ENCODE results near the gene CCDC12.

DNA sequence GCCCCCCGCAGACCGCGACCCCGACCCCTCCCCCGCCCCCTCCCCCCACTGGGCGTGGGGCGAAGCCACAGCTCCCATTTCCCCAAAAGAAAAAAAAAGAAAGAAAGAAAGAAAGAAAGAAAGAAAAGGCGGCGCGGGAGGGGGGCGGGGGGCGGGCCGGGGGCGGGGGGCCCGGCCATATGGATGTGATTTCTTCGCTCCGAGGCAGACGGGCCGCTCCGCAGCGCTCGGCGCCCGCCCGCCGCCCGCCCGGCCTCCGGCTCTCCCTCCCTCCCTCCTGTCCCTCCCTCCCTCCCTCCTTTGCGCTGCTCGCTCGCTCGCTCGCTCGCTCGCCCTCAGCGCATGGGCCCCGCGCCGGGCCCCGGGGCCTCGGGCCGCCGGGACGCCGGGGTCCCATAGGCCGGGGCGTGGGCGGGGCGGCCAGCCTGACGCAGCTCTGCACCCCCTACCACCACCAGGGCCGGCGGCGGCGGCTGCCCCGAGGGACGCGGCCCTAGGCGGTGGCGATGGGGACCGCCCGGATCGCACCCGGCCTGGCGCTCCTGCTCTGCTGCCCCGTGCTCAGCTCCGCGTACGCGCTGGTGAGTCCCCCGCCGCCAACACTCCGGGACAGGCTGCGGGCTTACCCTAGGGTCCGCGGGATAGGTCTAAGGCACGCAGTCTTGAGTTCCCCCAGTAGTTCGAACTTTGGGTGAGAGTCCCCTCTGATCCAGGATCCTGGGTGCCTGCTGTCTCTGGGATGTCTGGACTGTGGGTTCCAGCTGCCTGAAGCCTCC, 93.3 kb downstream of the CCDC12 start:
- no peak for TF ChIP-seq ARNT (IDR thresholded peaks at IDR 0.05)
- no peak for TF ChIP-seq FOXM1 (IDR thresholded peaks at IDR 0.05; ENCODE audit: borderline replicate concordance)
- no peak for TF ChIP-seq ELF4 (IDR thresholded peaks at IDR 0.05)
- no peak for TF ChIP-seq SP1 (IDR thresholded peaks at IDR 0.05)
- no peak for TF ChIP-seq HDGF (IDR thresholded peaks at IDR 0.05; ENCODE audit: borderline replicate concordance)
